ENCODE measurements around the gene DDX49. TPM values are rescaled to one million over a fixed set of nuclear protein-coding genes. Genes with fewer than 3 reads are reported as not detected.
A peak's percentile ranks its signal among the peaks of the same experiment; 100 is the strongest.

Gene DDX49
- 10 to 100 TPM; 48.3 to 50.1 TPM for total RNA-seq

- peaks cover 46% of the 10 kb centered on the region for H3K4me1 Mint-ChIP-seq (ENCODE audit: low read depth)
These were observed at the start of gene DDX49, which contains the start of gene COPE for GRCh38 chr19:18919086-18919899. Gene DDX49, plus strand, starts transcription at chr19:18919715. Its CDS starts 27 bp downstream, at chr19:18919742. Gene COPE, minus strand, starts transcription at chr19:18919387. Its CDS starts 39 bp downstream, at chr19:18919348.

GRCh38 chr19:18869781-18870530 lies 49.6 kb upstream of the DDX49 start:
- H3K9me3 Mint-ChIP-seq = no peaks in the 10 kb centered on the region
- H3K36me3 Mint-ChIP-seq (ENCODE audit: low read depth) = peaks cover 9% of the 10 kb centered on the region
- CTCF ChIA-PET = no interaction called here
- no peak for DNase-seq
- H3K27me3 Mint-ChIP-seq (ENCODE audit: low read depth) = peaks cover 3% of the 10 kb centered on the region
- H3K27ac Mint-ChIP-seq = no peak overlapping the region
- peaks cover 5% of the 10 kb centered on the region for H3K4me1 Mint-ChIP-seq (ENCODE audit: low read depth)
- no peak overlapping the region for H3K4me3 Mint-ChIP-seq
- intact Hi-C loops (cut with micrococcal nuclease) = no loop called here

More at GRCh38 chr19:18919086-18919899, at the start of gene DDX49, which contains the start of gene COPE:
- CTCF ChIA-PET = interaction anchor here (1.0 to 1.4 kb wide), 2 partner anchors 10 to 331 kb away, joined by 3 read pairs; partner anchors contain the start of gene REX1BD
- Mint-ChIP-seq H3K27me3 (ENCODE audit: low read depth) (no peaks in the 10 kb centered on the region), H3K4me3 (peak within 1 kb of the TSS; percentile 94), H3K27ac (peak within 1 kb of the TSS; percentile 88), H3K36me3 (ENCODE audit: low read depth) (peaks cover 21% of the 10 kb centered on the region), H3K9me3 (no peaks in the 10 kb centered on the region)
- peak; percentile 99 for DNase-seq
- intact Hi-C loops (cut with micrococcal nuclease) = loop anchor here (1.0 to 5.0 kb wide), 16 partner anchors 13 to 832 kb away; partner anchors contain the start of genes ARMC6, BORCS8, ELL and FKBP8

- H3K9me3 Mint-ChIP-seq = no peaks in the 10 kb centered on the region
- peaks cover 8% of the 10 kb centered on the region for H3K36me3 Mint-ChIP-seq (ENCODE audit: low read depth)
- no peak overlapping the region for H3K27ac Mint-ChIP-seq
- peaks cover 5% of the 10 kb centered on the region for H3K4me1 Mint-ChIP-seq (ENCODE audit: low read depth)
- no peak overlapping the region for H3K4me3 Mint-ChIP-seq
- intact Hi-C loops (cut with micrococcal nuclease) = no loop called here
- DNase-seq = no peak
- peaks cover 3% of the 10 kb centered on the region for H3K27me3 Mint-ChIP-seq (ENCODE audit: low read depth)
- CTCF ChIA-PET = interaction anchor here (0.7 kb wide), 1 partner anchor 186 kb away, joined by 4 read pairs; no protein-coding TSS in a partner anchor
These were observed 48.9 kb upstream of the DDX49 start for GRCh38 chr19:18870531-18871172.

- Mint-ChIP-seq H3K27me3 (ENCODE audit: low read depth) (peaks cover 3% of the 10 kb centered on the region), H3K4me1 (ENCODE audit: low read depth) (peaks cover 5% of the 10 kb centered on the region), H3K9me3 (no peaks in the 10 kb centered on the region), H3K36me3 (ENCODE audit: low read depth) (peaks cover 6% of the 10 kb centered on the region), H3K27ac (no peak overlapping the region), H3K4me3 (no peak overlapping the region)
- intact Hi-C loops (cut with micrococcal nuclease) = no loop called here
- CTCF ChIA-PET = interaction anchor here (0.7 kb wide), 1 partner anchor 185 kb away, joined by 4 read pairs; no protein-coding TSS in a partner anchor
- no peak for DNase-seq
These were observed 48.0 kb upstream of the DDX49 start for GRCh38 chr19:18871543-18871942.

GRCh38 chr19:18875726-18876125 lies 43.8 kb upstream of the DDX49 start:
- Mint-ChIP-seq H3K36me3 (ENCODE audit: low read depth) (no peaks in the 10 kb centered on the region), H3K4me1 (ENCODE audit: low read depth) (peaks cover 2% of the 10 kb centered on the region), H3K27ac (no peak overlapping the region), H3K9me3 (no peaks in the 10 kb centered on the region), H3K4me3 (no peak overlapping the region), H3K27me3 (ENCODE audit: low read depth) (peaks cover 3% of the 10 kb centered on the region)
- intact Hi-C loops (cut with micrococcal nuclease) = no loop called here
- CTCF ChIA-PET = interaction anchor here (0.6 to 0.7 kb wide), 2 partner anchors 17 to 70 kb away, joined by 3 read pairs; no protein-coding TSS in a partner anchor
- DNase-seq = no peak

- intact Hi-C loops (cut with micrococcal nuclease) = no loop called here
- H3K27ac Mint-ChIP-seq = no peak overlapping the region
- no peaks in the 10 kb centered on the region for H3K36me3 Mint-ChIP-seq (ENCODE audit: low read depth)
- H3K4me1 Mint-ChIP-seq (ENCODE audit: low read depth) = no peaks in the 10 kb centered on the region
- CTCF ChIA-PET = interaction anchor here (1.3 kb wide), 1 partner anchor 16 kb away, joined by 3 read pairs; no protein-coding TSS in a partner anchor
- no peak overlapping the region for H3K4me3 Mint-ChIP-seq
- DNase-seq = no peak
- no peaks in the 10 kb centered on the region for H3K27me3 Mint-ChIP-seq (ENCODE audit: low read depth)
- H3K9me3 Mint-ChIP-seq = no peaks in the 10 kb centered on the region
These were observed 42.6 kb upstream of the DDX49 start for GRCh38 chr19:18876865-18877264.

GRCh38 chr19:18878058-18878797 lies 41.3 kb upstream of the DDX49 start:
- intact Hi-C loops (cut with micrococcal nuclease) = no loop called here
- CTCF ChIA-PET = no interaction called here
- Mint-ChIP-seq H3K27me3 (ENCODE audit: low read depth) (no peaks in the 10 kb centered on the region), H3K36me3 (ENCODE audit: low read depth) (no peaks in the 10 kb centered on the region), H3K4me1 (ENCODE audit: low read depth) (no peaks in the 10 kb centered on the region), H3K27ac (no peak overlapping the region), H3K4me3 (no peak overlapping the region), H3K9me3 (no peaks in the 10 kb centered on the region)
- no peak for DNase-seq

- no peaks in the 10 kb centered on the region for H3K4me1 Mint-ChIP-seq (ENCODE audit: low read depth)
- no peak overlapping the region for H3K4me3 Mint-ChIP-seq
- intact Hi-C loops (cut with micrococcal nuclease) = no loop called here
- H3K9me3 Mint-ChIP-seq = no peaks in the 10 kb centered on the region
- H3K27ac Mint-ChIP-seq = no peak overlapping the region
- no peaks in the 10 kb centered on the region for H3K27me3 Mint-ChIP-seq (ENCODE audit: low read depth)
- H3K36me3 Mint-ChIP-seq (ENCODE audit: low read depth) = no peaks in the 10 kb centered on the region
- no peak for DNase-seq
- CTCF ChIA-PET = interaction anchor here (1.3 kb wide), 1 partner anchor 32 kb away, joined by 4 read pairs; no protein-coding TSS in a partner anchor
These were observed 40.5 kb upstream of the DDX49 start for GRCh38 chr19:18878858-18879578.

- intact Hi-C loops (cut with micrococcal nuclease) = no loop called here
- Mint-ChIP-seq H3K4me1 (ENCODE audit: low read depth) (no peaks in the 10 kb centered on the region), H3K9me3 (no peaks in the 10 kb centered on the region), H3K27me3 (ENCODE audit: low read depth) (no peaks in the 10 kb centered on the region), H3K27ac (no peak overlapping the region), H3K4me3 (no peak overlapping the region), H3K36me3 (ENCODE audit: low read depth) (no peaks in the 10 kb centered on the region)
- peak; percentile 35 for DNase-seq
- CTCF ChIA-PET = interaction anchor here (1.3 kb wide), 1 partner anchor 33 kb away, joined by 4 read pairs; no protein-coding TSS in a partner anchor
These were observed 39.7 kb upstream of the DDX49 start for GRCh38 chr19:18879579-18880373.

GRCh38 chr19:18881491-18881890 lies 38.0 kb upstream of the DDX49 start:
- DNase-seq = no peak
- Mint-ChIP-seq H3K36me3 (ENCODE audit: low read depth) (no peaks in the 10 kb centered on the region), H3K27me3 (ENCODE audit: low read depth) (no peaks in the 10 kb centered on the region), H3K4me3 (no peak overlapping the region), H3K4me1 (ENCODE audit: low read depth) (no peaks in the 10 kb centered on the region), H3K9me3 (no peaks in the 10 kb centered on the region), H3K27ac (no peak overlapping the region)
- intact Hi-C loops (cut with micrococcal nuclease) = no loop called here
- CTCF ChIA-PET = no interaction called here
